Tibial artery (tissue), 4 donors: ENCODE data around the gene CCM2L.
A peak's percentile ranks its signal among the peaks of the same experiment; 100 is the strongest.

Experiments
- DNase-seq, 2 donors: peaks; one replicate each; pipeline ENCODE4 v3.0.0-alpha.2; 2019
- H3K27ac ChIP-seq, 2 donors: fragments of 200-600 bp; sonication (generic) in 1 of 2; 1 replicate in 1 of 2; 2 replicates in 1 of 2; pipeline ENCODE4 v1.5.1; 2018 to 2019; ENCODE audit warnings: mild to moderate bottlenecking in 1 of 2
- H3K27me3 ChIP-seq, 2 donors: fragments of 200-600 bp; sonication (generic) in 1 of 2; one replicate each; pipeline versions ENCODE4 v1.5.1 to v1.6.0; 2016 to 2019
- H3K36me3 ChIP-seq, 3 donors: fragments of 200-600 bp; sonication (generic) in 2 of 3; one replicate each; pipeline ENCODE4 v1.5.1; 2016 to 2019; ENCODE audit warnings: mild to moderate bottlenecking in 2 of 3
- H3K4me1 ChIP-seq, 4 donors: fragments of 200-600 bp; sonication (generic) in 2 of 4; 1 replicate in 3 of 4; 2 replicates in 1 of 4; pipeline ENCODE4 v1.5.1; 2016 to 2019
- H3K4me3 ChIP-seq, 2 donors: fragments of 200-600 bp; sonication (generic) in 1 of 2; 1 replicate in 1 of 2; 2 replicates in 1 of 2; pipeline ENCODE4 v1.5.1; 2018 to 2019; ENCODE audit warnings: mild to moderate bottlenecking in 2 of 2
- H3K9me3 ChIP-seq, 3 donors: fragments of 200-600 bp; sonication (generic) in 1 of 3; one replicate each; pipeline ENCODE4 v1.5.1; 2016 to 2019
- CTCF ChIP-seq, 2 experiments: fragments of 200-600 bp in 1 of 2; fragments of 450-650 bp in 1 of 2; IDR thresholded peaks; one replicate each; pipeline ENCODE4 v1.5.1; 2017 to 2019; ENCODE audit warnings: antibody characterized with exemption in 2 of 2, mild to moderate bottlenecking in 1 of 2, moderate library complexity in 1 of 2
- intact Hi-C: fragments of 100-400 bp; cut with DNase I; formaldehyde crosslinking; loops from one replicate; pipeline ENCODE4 v1.15.0; 2023; ENCODE audit warnings: low total_unique reads

The CCM2L gene

GRCh38 chr20:31968291-31969126, 41.7 kb upstream of the CCM2L start:
- Histone ChIP-seq H3K4me3 (no peak overlapping the region), H3K27me3 (peaks cover 0 to 58% of the 10 kb centered on the region in 2 donors), H3K9me3 (no peaks in the 10 kb centered on the region), H3K27ac (no peak overlapping the region), H3K36me3 (no peaks in the 10 kb centered on the region), H3K4me1 (peaks cover 0 to 4% (median 0%) of the 10 kb centered on the region in 4 donors)
- TF ChIP-seq CTCF (IDR thresholded peaks at IDR 0.05), result no peak
- intact Hi-C loops, result no loop called here
- peak; percentile 57 to 77 for DNase-seq

DNA sequence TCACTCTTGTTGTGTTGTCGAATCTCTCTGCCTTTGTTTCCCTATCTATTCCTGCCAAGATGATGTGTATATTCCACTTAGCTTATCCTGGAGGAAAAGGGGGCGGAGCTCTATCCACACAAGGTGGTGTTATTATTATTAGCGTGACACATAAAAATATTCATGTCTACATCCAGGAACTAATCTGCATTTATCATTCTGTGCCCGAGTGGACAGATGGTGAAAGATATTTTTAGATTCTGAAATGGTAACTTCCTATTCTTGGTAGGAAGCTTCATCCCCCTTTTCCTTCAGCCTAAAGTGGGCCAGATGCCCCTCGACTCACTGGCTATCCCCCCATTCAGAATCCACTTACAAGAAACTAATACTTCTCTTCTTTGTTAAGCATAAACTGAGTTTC, 40.2 kb upstream of the CCM2L start:
- intact Hi-C loops, result no loop called here
- no peaks in the 10 kb centered on the region for H3K9me3 ChIP-seq
- H3K27ac ChIP-seq, result no peak overlapping the region
- H3K36me3 ChIP-seq, result no peaks in the 10 kb centered on the region
- TF ChIP-seq CTCF (IDR thresholded peaks at IDR 0.05), result no peak
- DNase-seq, result no peak
- no peak overlapping the region for H3K4me3 ChIP-seq
- H3K4me1 ChIP-seq, result peaks cover 0 to 4% (median 0%) of the 10 kb centered on the region in 4 donors
- H3K27me3 ChIP-seq, result peaks cover 0 to 66% of the 10 kb centered on the region in 2 donors

- Histone ChIP-seq H3K4me1 (peaks cover 0 to 4% (median 0%) of the 10 kb centered on the region in 4 donors), H3K27ac (no peak overlapping the region), H3K4me3 (no peak overlapping the region), H3K27me3 (peaks cover 0 to 62% of the 10 kb centered on the region in 2 donors), H3K36me3 (no peaks in the 10 kb centered on the region), H3K9me3 (no peaks in the 10 kb centered on the region)
- TF ChIP-seq CTCF (IDR thresholded peaks at IDR 0.05), result no peak
- intact Hi-C loops, result no loop called here
- DNase-seq, result no peak
These were observed 37.7 kb upstream of the CCM2L start for GRCh38 chr20:31972471-31973021.

GRCh38 chr20:31974296-31974695, 35.9 kb upstream of the CCM2L start:
- H3K27ac ChIP-seq, result no peak overlapping the region
- DNase-seq, result no peak

GRCh38 chr20:31974951-31975487, 35.2 kb upstream of the CCM2L start:
- intact Hi-C loops, result no loop called here
- DNase-seq, result no peak
- TF ChIP-seq CTCF (IDR thresholded peaks at IDR 0.05), result no peak
- H3K27ac ChIP-seq, result no peak overlapping the region
- H3K27me3 ChIP-seq, result peaks cover 0 to 48% of the 10 kb centered on the region in 2 donors
- no peaks in the 10 kb centered on the region for H3K9me3 ChIP-seq
- no peaks in the 10 kb centered on the region for H3K4me1 ChIP-seq
- H3K4me3 ChIP-seq, result no peak overlapping the region
- H3K36me3 ChIP-seq, result no peaks in the 10 kb centered on the region

More at GRCh38 chr20:31974296-31974695, 35.9 kb upstream of the CCM2L start:
- peaks cover 0 to 49% of the 10 kb centered on the region in 2 donors for H3K27me3 ChIP-seq
- TF ChIP-seq CTCF (IDR thresholded peaks at IDR 0.05), result no peak
- H3K36me3 ChIP-seq, result no peaks in the 10 kb centered on the region
- H3K4me3 ChIP-seq, result no peak overlapping the region
- intact Hi-C loops, result no loop called here
- H3K9me3 ChIP-seq, result no peaks in the 10 kb centered on the region
- H3K4me1 ChIP-seq, result no peaks in the 10 kb centered on the region
